ENCODE data around the gene RAB26. TPM values are rescaled to one million over a fixed set of nuclear protein-coding genes. Genes with fewer than 3 reads are reported as not detected.
"Not testable (repeated sequence)": the region's sequence is repeated elsewhere in the genome, so short reads cannot be mapped to it uniquely, and the experiment has no call there.

RAB26 gene
- 19.1 TPM for polyA plus RNA-seq
- long read RNA-seq, donor 1, partial matches to known transcripts: 0 of 3 reads
- long read RNA-seq, donor 1, other reads (novel, unspliced or antisense): 0 of 3 reads
- long read RNA-seq, donor 2, partial matches to known transcripts: 0 of 3 reads
- long read RNA-seq, donor 2, other reads (novel, unspliced or antisense): 0 of 3 reads
- long read RNA-seq, donor 3: 0 reads
- long read RNA-seq, donor 4: 0 reads
- long read RNA-seq, donor 5, partial matches to known transcripts: 0 of 2 reads
- long read RNA-seq, donor 5, other reads (novel, unspliced or antisense): 0 of 2 reads
- long read RNA-seq, donor 6, partial matches to known transcripts: 0 of 3 reads
- long read RNA-seq, donor 6, other reads (novel, unspliced or antisense): 0 of 3 reads
- long read RNA-seq, donor 7, partial matches to known transcripts: 0 of 2 reads
- long read RNA-seq, donor 7, other reads (novel, unspliced or antisense): 0 of 2 reads
- long read RNA-seq, donor 8, partial matches to known transcripts: 96 of 101 reads
- long read RNA-seq, donor 8, other reads (novel, unspliced or antisense): 0 of 101 reads
- long read RNA-seq, donor 9, partial matches to known transcripts: 0 of 82 reads
- long read RNA-seq, donor 9, other reads (novel, unspliced or antisense): 78 of 82 reads
- long read RNA-seq, donor 10, partial matches to known transcripts: 0 of 4 reads
- long read RNA-seq, donor 10, other reads (novel, unspliced or antisense): 0 of 4 reads
- long read RNA-seq, donor 11, partial matches to known transcripts: 0 of 3 reads
- long read RNA-seq, donor 11, other reads (novel, unspliced or antisense): 0 of 3 reads

DNA sequence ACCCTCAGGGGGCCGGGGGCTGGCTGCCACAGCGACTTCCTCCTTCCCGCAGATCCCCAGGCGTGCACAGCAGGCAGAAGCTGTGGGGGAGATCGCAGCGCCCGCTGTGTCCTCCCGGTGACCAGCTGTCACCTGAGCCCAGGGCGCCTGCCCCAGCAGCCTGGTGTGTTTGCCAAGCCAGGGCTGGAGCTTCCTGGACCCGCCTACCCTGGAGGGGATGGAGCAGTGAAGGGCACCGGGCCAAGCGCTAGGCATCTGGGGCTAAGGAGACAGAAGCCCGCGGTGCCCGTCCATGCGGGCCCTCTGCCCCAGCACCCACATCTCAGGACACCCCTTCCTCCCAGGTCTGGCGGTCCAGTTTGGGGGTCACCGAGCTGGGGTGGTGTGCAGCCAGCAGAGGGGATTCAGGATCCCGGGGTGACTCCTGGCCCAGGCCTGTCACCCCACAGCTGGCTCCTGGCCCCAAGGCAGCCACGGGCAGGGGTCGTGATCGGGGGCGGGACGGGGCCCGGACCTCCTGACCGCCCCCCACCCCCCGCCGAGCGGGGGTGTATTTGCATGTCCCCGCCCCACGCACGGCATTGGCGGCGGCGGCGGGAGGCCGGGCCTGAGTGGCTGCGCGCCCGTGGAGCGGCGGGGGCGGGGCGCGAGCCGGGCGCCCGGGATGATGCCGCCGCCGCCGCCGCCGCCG lies at the start of gene RAB26:
Gene RAB26, plus strand, starts transcription at position 645 of the 691 bp plus-strand sequence. CDS start 159 bp downstream, outside the sequence.
- H3K27me3 ChIP-seq (ENCODE audit: control insufficient read depth, insufficient read depth, low read length): no peaks in the 10 kb centered on the region
- no peaks in the 10 kb centered on the region for H3K9me3 ChIP-seq (ENCODE audit: control insufficient read depth, low read depth, low read length)
- H3K4me3 ChIP-seq (ENCODE audit: low read length): peak within 1 kb of the TSS; percentile 44
- no CpG with 5 or more reads among the region's 55 CpGs for WGBS (ENCODE audit: insufficient coverage, low lambda C conversion rate)
- peaks cover 14% of the 10 kb centered on the region for H3K36me3 ChIP-seq (ENCODE audit: control insufficient read depth, insufficient read depth, low read length)
- H3K27ac ChIP-seq (ENCODE audit: low read length): peak within 1 kb of the TSS; percentile 64
- H3K4me1 ChIP-seq (ENCODE audit: control insufficient read depth, insufficient read depth, low read length): peaks cover 45% of the 10 kb centered on the region
- DNase-seq: peak; percentile 69 to 75

- not testable (repeated sequence) for H3K27ac ChIP-seq (ENCODE audit: low read length); DNase-seq; H3K4me3 ChIP-seq (ENCODE audit: low read length); H3K27me3 ChIP-seq (ENCODE audit: control insufficient read depth, insufficient read depth, low read length); H3K9me3 ChIP-seq (ENCODE audit: control insufficient read depth, low read depth, low read length); H3K4me1 ChIP-seq (ENCODE audit: control insufficient read depth, insufficient read depth, low read length)
- whole genome bisulfite sequencing (ENCODE audit: insufficient coverage, low lambda C conversion rate): 100% methylated on average over 1 of the region's 16 CpGs
- peaks cover 29% of the 10 kb centered on the region for H3K36me3 ChIP-seq (ENCODE audit: control insufficient read depth, insufficient read depth, low read length)
These were observed 46.8 kb upstream of the RAB26 start for GRCh38 chr16:2101581-2101980.

- Histone ChIP-seq H3K4me3 (ENCODE audit: low read length) (no peak overlapping the region), H3K9me3 (ENCODE audit: control insufficient read depth, low read depth, low read length) (no peaks in the 10 kb centered on the region), H3K27ac (ENCODE audit: low read length) (no peak overlapping the region), H3K36me3 (ENCODE audit: control insufficient read depth, insufficient read depth, low read length) (peaks cover 21% of the 10 kb centered on the region), H3K27me3 (ENCODE audit: control insufficient read depth, insufficient read depth, low read length) (no peaks in the 10 kb centered on the region), H3K4me1 (ENCODE audit: control insufficient read depth, insufficient read depth, low read length) (no peaks in the 10 kb centered on the region)
- no CpG with 5 or more reads among the region's 19 CpGs for WGBS (ENCODE audit: insufficient coverage, low lambda C conversion rate)
- no peak for DNase-seq
These were observed 46.0 kb upstream of the RAB26 start for GRCh38 chr16:2102471-2102870.

GRCh38 chr16:2104464-2104863 lies 44.0 kb upstream of the RAB26 start:
- peaks cover 26% of the 10 kb centered on the region for H3K36me3 ChIP-seq (ENCODE audit: control insufficient read depth, insufficient read depth, low read length)
- H3K4me3 ChIP-seq (ENCODE audit: low read length); H3K4me1 ChIP-seq (ENCODE audit: control insufficient read depth, insufficient read depth, low read length); H3K27ac ChIP-seq (ENCODE audit: low read length); H3K9me3 ChIP-seq (ENCODE audit: control insufficient read depth, low read depth, low read length); DNase-seq; H3K27me3 ChIP-seq (ENCODE audit: control insufficient read depth, insufficient read depth, low read length): not testable (repeated sequence)
- no CpG with 5 or more reads among the region's 20 CpGs for WGBS (ENCODE audit: insufficient coverage, low lambda C conversion rate)

DNA sequence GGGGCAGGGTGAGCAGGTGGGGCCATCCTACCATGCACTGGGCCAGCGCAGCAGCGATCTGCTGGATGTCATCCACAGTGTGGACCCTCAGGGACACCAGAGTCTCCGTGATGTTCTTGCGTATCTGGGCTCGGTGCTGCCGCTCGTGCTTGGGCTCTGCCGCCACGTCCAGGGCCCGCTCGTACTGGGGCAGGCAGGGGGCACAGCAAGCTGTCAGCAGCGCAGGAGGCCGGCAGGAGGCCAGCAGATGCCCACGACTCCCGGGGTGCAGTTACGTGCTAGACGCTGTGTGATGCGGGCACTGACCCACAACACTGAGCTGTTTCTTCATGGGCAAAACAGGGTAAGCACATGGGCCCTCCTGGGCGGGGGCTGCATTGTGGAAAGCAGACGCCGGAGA lies 43.1 kb upstream of the RAB26 start:
- not testable (repeated sequence) for H3K4me3 ChIP-seq (ENCODE audit: low read length); DNase-seq; H3K9me3 ChIP-seq (ENCODE audit: control insufficient read depth, low read depth, low read length); H3K27ac ChIP-seq (ENCODE audit: low read length); H3K4me1 ChIP-seq (ENCODE audit: control insufficient read depth, insufficient read depth, low read length); H3K27me3 ChIP-seq (ENCODE audit: control insufficient read depth, insufficient read depth, low read length)
- WGBS (ENCODE audit: insufficient coverage, low lambda C conversion rate): no CpG with 5 or more reads among the region's 21 CpGs
- peaks cover 21% of the 10 kb centered on the region for H3K36me3 ChIP-seq (ENCODE audit: control insufficient read depth, insufficient read depth, low read length)

DNA sequence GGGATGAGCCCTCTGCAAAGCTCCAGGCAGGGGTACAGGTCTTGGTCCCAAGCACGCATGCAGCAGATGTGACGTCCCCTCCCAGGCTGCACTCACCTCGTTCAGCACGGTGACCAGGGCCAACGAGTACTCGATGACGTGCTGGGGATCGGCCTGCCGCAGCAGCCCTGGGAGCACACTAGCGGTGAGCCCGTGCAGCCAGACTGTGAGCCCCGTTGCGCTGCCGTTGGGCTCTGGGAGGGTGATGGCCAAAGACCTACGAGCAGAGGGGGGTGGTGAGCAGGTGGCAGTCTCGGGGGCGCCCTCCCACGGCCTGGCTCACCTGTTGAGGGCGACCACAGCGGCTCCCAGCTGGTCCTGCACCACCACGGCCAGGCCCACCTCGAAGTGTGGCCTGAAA lies 42.7 kb upstream of the RAB26 start:
- H3K27me3 ChIP-seq (ENCODE audit: control insufficient read depth, insufficient read depth, low read length); H3K27ac ChIP-seq (ENCODE audit: low read length); H3K4me3 ChIP-seq (ENCODE audit: low read length); DNase-seq; H3K4me1 ChIP-seq (ENCODE audit: control insufficient read depth, insufficient read depth, low read length); H3K9me3 ChIP-seq (ENCODE audit: control insufficient read depth, low read depth, low read length): not testable (repeated sequence)
- peaks cover 22% of the 10 kb centered on the region for H3K36me3 ChIP-seq (ENCODE audit: control insufficient read depth, insufficient read depth, low read length)
- no CpG with 5 or more reads among the region's 22 CpGs for WGBS (ENCODE audit: insufficient coverage, low lambda C conversion rate)

DNA sequence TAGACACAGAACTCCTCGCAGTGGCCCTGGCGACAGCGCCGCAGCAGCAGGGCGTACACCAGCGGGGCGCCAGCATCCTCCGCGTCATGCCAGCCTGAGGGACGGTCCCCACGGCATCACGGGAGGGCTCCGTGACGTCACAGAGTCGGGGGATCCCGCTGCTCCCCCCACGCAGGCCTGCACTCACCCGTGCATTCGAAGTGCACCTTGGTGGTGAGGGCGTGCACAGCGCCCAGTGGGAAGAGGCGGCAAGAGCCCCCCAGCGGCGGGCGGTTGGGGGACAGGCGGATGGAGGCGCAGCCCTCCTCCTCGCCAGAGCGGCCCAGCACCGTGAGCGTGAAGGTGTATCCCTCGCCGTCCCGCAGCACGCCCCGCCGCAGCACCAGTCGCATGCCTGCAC lies 42.2 kb upstream of the RAB26 start:
- H3K36me3 ChIP-seq (ENCODE audit: control insufficient read depth, insufficient read depth, low read length): peaks cover 25% of the 10 kb centered on the region
- no CpG with 5 or more reads among the region's 38 CpGs for WGBS (ENCODE audit: insufficient coverage, low lambda C conversion rate)
- not testable (repeated sequence) for DNase-seq; H3K4me1 ChIP-seq (ENCODE audit: control insufficient read depth, insufficient read depth, low read length); H3K27me3 ChIP-seq (ENCODE audit: control insufficient read depth, insufficient read depth, low read length); H3K9me3 ChIP-seq (ENCODE audit: control insufficient read depth, low read depth, low read length); H3K4me3 ChIP-seq (ENCODE audit: low read length); H3K27ac ChIP-seq (ENCODE audit: low read length)

- H3K4me3 ChIP-seq (ENCODE audit: low read length); DNase-seq; H3K9me3 ChIP-seq (ENCODE audit: control insufficient read depth, low read depth, low read length); H3K27ac ChIP-seq (ENCODE audit: low read length); H3K27me3 ChIP-seq (ENCODE audit: control insufficient read depth, insufficient read depth, low read length); H3K4me1 ChIP-seq (ENCODE audit: control insufficient read depth, insufficient read depth, low read length): not testable (repeated sequence)
- H3K36me3 ChIP-seq (ENCODE audit: control insufficient read depth, insufficient read depth, low read length): peaks cover 24% of the 10 kb centered on the region
- no CpG with 5 or more reads among the region's 17 CpGs for WGBS (ENCODE audit: insufficient coverage, low lambda C conversion rate)
These were observed 41.2 kb upstream of the RAB26 start for GRCh38 chr16:2107121-2107790.

GRCh38 chr16:2107791-2108125 lies 40.7 kb upstream of the RAB26 start:
- H3K4me1 ChIP-seq (ENCODE audit: control insufficient read depth, insufficient read depth, low read length); H3K27me3 ChIP-seq (ENCODE audit: control insufficient read depth, insufficient read depth, low read length); H3K27ac ChIP-seq (ENCODE audit: low read length); H3K4me3 ChIP-seq (ENCODE audit: low read length); H3K9me3 ChIP-seq (ENCODE audit: control insufficient read depth, low read depth, low read length); DNase-seq: not testable (repeated sequence)
- no CpG with 5 or more reads among the region's 23 CpGs for WGBS (ENCODE audit: insufficient coverage, low lambda C conversion rate)
- peaks cover 19% of the 10 kb centered on the region for H3K36me3 ChIP-seq (ENCODE audit: control insufficient read depth, insufficient read depth, low read length)

Data from large intestine (tissue), 12 donors.